Ovary (tissue), 9 donors: ENCODE results near the gene PRR13. TPM values are rescaled to one million over a fixed set of nuclear protein-coding genes. Genes with fewer than 3 reads are reported as not detected.
"Not testable (repeated sequence)": the region's sequence is repeated elsewhere in the genome, so short reads cannot be mapped to it uniquely, and the experiment has no call there.

Experiments
- DNase-seq, 5 donors: peaks; one replicate each; pipeline ENCODE4 v3.0.0-alpha.2; 2019 to 2020
- H3K27ac ChIP-seq, 2 donors: fragments of 200-600 bp; one replicate each; pipeline versions ENCODE4 v1.5.1 to v1.8.0; 2019 to 2022
- H3K27me3 ChIP-seq: fragments of 200-600 bp; one replicate; pipeline ENCODE4 v1.8.0; 2022
- H3K36me3 ChIP-seq: fragments of 200-600 bp; sonication (generic); one replicate; pipeline ENCODE4 v1.5.1; 2019
- H3K4me1 ChIP-seq: one replicate; pipeline ENCODE4 v1.8.1; 2013; ENCODE audit warnings: mild to moderate bottlenecking, moderate library complexity; ENCODE audit not compliant: insufficient read depth
- H3K4me3 ChIP-seq: fragments of 200-600 bp; sonication (generic); one replicate; pipeline ENCODE4 v1.5.1; 2017
- H3K9me3 ChIP-seq, 2 donors: fragments of 200-600 bp in 1 of 2; sonication (generic) in 1 of 2; one replicate each; pipeline versions ENCODE4 v1.5.1 to v1.8.1; 2013 to 2019; ENCODE audit warnings: mild to moderate bottlenecking in 1 of 2, moderate library complexity in 1 of 2
- CTCF ChIP-seq, 3 donors: fragments of 450-650 bp in 2 of 3; fragments of 200-600 bp in 1 of 3; IDR thresholded peaks; one replicate each; pipeline versions ENCODE4 v1.5.1 to v1.8.0; 2016 to 2022; ENCODE audit warnings: antibody characterized with exemption in 3 of 3, mild to moderate bottlenecking in 1 of 3
- EP300 ChIP-seq: sonication (generic); formaldehyde crosslinking; IDR thresholded peaks from one replicate; pipeline ENCODE4 v1.6.1; 2017; ENCODE audit warnings: antibody characterized with exemption
- POLR2A ChIP-seq: fragments of 450-650 bp; IDR thresholded peaks from one replicate; pipeline ENCODE4 v1.6.1; 2017; ENCODE audit warnings: antibody characterized with exemption, mild to moderate bottlenecking, moderate library complexity
- WGBS, 3 donors: extraction: QIAGEN DNeasy Blood & Tissue Kit in 1 of 3; methylation state at CpG; one replicate each; pipeline versions ENCODE4 v1.1.5 to v1.1.7; 2013 to 2017; 5-methylcytosine and 5-hydroxymethylcytosine counted together
- intact Hi-C, 4 donors: fragments of 100-400 bp; cut with DNase I; formaldehyde crosslinking; loops; one replicate each; pipeline versions ENCODE4 v1.11.0 to v1.15.1; 2022 to 2023
- polyA plus RNA-seq, 2 donors: library from polyadenylated mRNA; stranded (reverse); fragments of 200-250 nt in 1 of 2; fragments of 350-450 nt in 1 of 2; fragmentation: Illumina TruSeq in 1 of 2; extraction: RNeasy Lipid Tissue Mini Kit (QIAGEN cat#74804) in 1 of 2; gene quantifications; one replicate each; pipeline ENCODE4 v1.2.3, GENCODE V29; 2013 to 2014
- total RNA-seq, 7 donors: library from RNA; depleted of rRNA in 2 of 7; stranded (reverse); fragments of >200 nt in 2 of 7; fragmentation: NEBNext Ultra II Directional in 3 of 7; extraction: Animal tissue kit (Norgen Biotek cat#: 25700) in 3 of 7; gene quantifications; one replicate each; pipeline versions ENCODE4 v1.1.0 to v1.2.4, GENCODE V29; 2016 to 2023
- donor health status: DM: no; HTN: no; CAD: no; lungs with moderate emphysema.
- donor health status: DM: no; HTN: no; CAD: no.
- donor health status: Bipolar disorder and iron deficiency.
- donor health status: DM: yes; HTN: yes; CAD: no.
- donor health status: DM: no; HTN: no; CAD: no.
- donor health status: DM: yes; HTN: yes; CAD: no.

PRR13 gene
- total and polyA plus RNA-seq, 9 donors: 46.1 to 320 (median 118) TPM

DNA sequence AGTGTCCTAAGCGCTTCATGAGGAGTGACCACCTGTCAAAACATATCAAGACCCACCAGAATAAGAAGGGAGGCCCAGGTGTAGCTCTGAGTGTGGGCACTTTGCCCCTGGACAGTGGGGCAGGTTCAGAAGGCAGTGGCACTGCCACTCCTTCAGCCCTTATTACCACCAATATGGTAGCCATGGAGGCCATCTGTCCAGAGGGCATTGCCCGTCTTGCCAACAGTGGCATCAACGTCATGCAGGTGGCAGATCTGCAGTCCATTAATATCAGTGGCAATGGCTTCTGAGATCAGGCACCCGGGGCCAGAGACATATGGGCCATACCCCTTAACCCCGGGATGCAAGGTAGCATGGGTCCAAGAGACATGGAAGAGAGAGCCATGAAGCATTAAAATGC, 30.6 kb upstream of the PRR13 start:
- H3K36me3 ChIP-seq: peaks cover 3% of the 10 kb centered on the region
- H3K4me1 ChIP-seq: peaks cover 2% of the 10 kb centered on the region
- no peak for DNase-seq
- H3K27me3 ChIP-seq: no peaks in the 10 kb centered on the region
- no peak for TF ChIP-seq CTCF (IDR thresholded peaks at IDR 0.05)
- TF ChIP-seq POLR2A: no peak
- no peak for TF ChIP-seq EP300
- WGBS, 3 donors: 94 to 98% (median 98%) methylated on average over 5 of the region's 5 CpGs
- H3K4me3 ChIP-seq: no peak overlapping the region
- H3K27ac ChIP-seq: no peak overlapping the region
- intact Hi-C loops: no loop called here
- no peaks in the 10 kb centered on the region for H3K9me3 ChIP-seq

- intact Hi-C loops: no loop called here
- Histone ChIP-seq H3K27ac (no peak overlapping the region), H3K36me3 (peaks cover 3% of the 10 kb centered on the region), H3K4me3 (no peak overlapping the region), H3K4me1 (peaks cover 2% of the 10 kb centered on the region), H3K9me3 (no peaks in the 10 kb centered on the region), H3K27me3 (no peaks in the 10 kb centered on the region)
- no peak for TF ChIP-seq CTCF (IDR thresholded peaks at IDR 0.05)
- no peak for TF ChIP-seq POLR2A
- no peak for TF ChIP-seq EP300
- 36 to 42% (median 37%) methylated on average over 3 of the region's 3 CpGs for WGBS, 3 donors
- DNase-seq: no peak
Measured at GRCh38 chr12:53413485-53414204, 27.9 kb upstream of the PRR13 start.

- Histone ChIP-seq H3K9me3 (no peaks in the 10 kb centered on the region), H3K27me3 (no peaks in the 10 kb centered on the region), H3K27ac (peak overlapping the region in 1 of 2 donors; percentile 35), H3K36me3 (peaks cover 3% of the 10 kb centered on the region), H3K4me3 (no peak overlapping the region), H3K4me1 (peaks cover 2% of the 10 kb centered on the region)
- DNase-seq: peak in 1 of 5 donors; percentile 49
- intact Hi-C loops: no loop called here
- WGBS, 3 donors: 0 to 2% (median 0%) methylated on average over 3 of the region's 3 CpGs
- TF ChIP-seq POLR2A: no peak
- TF ChIP-seq EP300: no peak
- TF ChIP-seq CTCF (IDR thresholded peaks at IDR 0.05): no peak
Measured at GRCh38 chr12:53414756-53415417, 26.6 kb upstream of the PRR13 start.

DNA sequence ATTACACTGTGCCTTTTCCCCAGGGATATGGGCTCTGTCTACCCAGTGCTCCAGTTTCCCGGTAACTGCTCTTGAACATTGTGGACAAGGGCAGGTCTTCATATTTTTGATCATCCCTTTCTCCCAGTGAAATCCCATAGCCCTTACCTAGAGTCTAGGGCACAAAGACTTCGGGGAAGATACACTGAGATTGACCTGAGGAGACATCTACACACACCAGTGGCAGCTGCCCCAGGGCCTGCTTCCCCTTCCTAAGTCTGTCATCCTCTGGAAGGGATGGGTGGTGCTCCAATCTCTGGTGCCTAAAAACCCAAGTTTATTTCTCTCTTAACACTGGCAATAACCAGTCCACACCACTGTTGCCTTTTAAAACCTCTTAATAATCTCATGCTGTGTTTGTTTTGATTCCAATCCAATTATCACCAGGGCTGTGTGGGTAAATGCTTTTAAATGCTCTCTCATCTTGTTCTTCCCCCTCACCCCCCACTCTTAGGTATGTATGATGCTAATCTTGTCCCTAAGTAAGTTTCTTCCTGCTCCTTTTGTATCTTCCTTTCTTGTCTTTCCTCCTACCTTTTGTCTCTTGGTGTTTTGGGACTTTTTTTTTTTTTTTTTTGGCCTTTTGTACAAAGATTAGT, 25.7 kb upstream of the PRR13 start:
- DNase-seq, H3K4me3 ChIP-seq, H3K4me1 ChIP-seq, H3K27me3 ChIP-seq, intact Hi-C loops, H3K9me3 ChIP-seq, H3K36me3 ChIP-seq: not testable (repeated sequence)
- WGBS, 3 donors: 46 to 57% (median 52%) methylated on average over 2 of the region's 2 CpGs
- peak overlapping the region in 1 of 2 donors; percentile 35 for H3K27ac ChIP-seq

DNA sequence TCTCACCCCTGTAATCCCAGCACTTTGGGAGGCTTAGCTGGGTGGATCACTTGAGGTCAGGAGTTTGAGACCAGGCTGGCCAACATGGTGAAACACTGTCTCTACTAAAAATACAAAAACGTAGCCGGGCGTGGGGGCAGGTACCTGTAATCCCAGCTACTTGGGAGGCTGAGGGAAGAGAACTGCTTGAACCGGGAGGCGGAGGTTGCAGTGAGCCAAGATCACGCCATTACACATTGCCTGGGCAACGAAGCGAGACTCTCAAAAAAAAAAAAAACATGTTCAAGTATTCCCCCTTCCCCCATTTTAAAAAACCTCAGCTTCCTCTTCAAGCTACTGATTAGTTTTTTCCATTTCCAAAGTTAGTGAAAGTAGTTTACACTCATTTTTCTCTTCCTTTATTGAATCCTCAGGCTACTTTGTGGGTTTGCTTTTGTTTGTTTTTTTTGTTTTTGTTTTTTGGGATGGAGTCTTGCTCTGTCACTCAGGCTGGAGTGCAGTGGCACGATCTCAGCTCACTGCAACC, 24.2 kb upstream of the PRR13 start:
- H3K4me3 ChIP-seq, intact Hi-C loops, H3K27ac ChIP-seq, H3K36me3 ChIP-seq, H3K4me1 ChIP-seq, DNase-seq, H3K9me3 ChIP-seq, H3K27me3 ChIP-seq: not testable (repeated sequence)
- 71 to 74% (median 74%) methylated on average over 9 of the region's 9 CpGs for WGBS, 3 donors
